Liver (tissue), 3 donors: ENCODE data around the gene GCNT4.

Experiments
- CTCF ChIP-seq: fragments of 150-350 bp; IDR thresholded peaks from 2 replicates; pipeline ENCODE4 v1.5.1; 2017; ENCODE audit warnings: improper control_type of control experiment, low read depth, low read length; ENCODE audit not compliant: missing input control
- MAX ChIP-seq: IDR thresholded peaks from 2 replicates; pipeline ENCODE4 v1.6.1; 2016; ENCODE audit warnings: antibody characterized with exemption
- SP1 ChIP-seq: IDR thresholded peaks from 2 replicates; pipeline ENCODE4 v1.6.1; 2018; ENCODE audit warnings: antibody characterized with exemption, mild to moderate bottlenecking
- TAF1 ChIP-seq: conservative IDR thresholded peaks from 2 replicates; pipeline ENCODE4 v1.6.1; 2016; ENCODE audit warnings: antibody characterized with exemption, mild to moderate bottlenecking
- TF ChIP-seq, protein P1 (sequence below): IDR thresholded peaks from 2 replicates; pipeline ENCODE4 v1.6.1; 2016; ENCODE audit warnings: antibody characterized with exemption
- donor health status: healthy.
- donor health status: healthy.

DNA sequence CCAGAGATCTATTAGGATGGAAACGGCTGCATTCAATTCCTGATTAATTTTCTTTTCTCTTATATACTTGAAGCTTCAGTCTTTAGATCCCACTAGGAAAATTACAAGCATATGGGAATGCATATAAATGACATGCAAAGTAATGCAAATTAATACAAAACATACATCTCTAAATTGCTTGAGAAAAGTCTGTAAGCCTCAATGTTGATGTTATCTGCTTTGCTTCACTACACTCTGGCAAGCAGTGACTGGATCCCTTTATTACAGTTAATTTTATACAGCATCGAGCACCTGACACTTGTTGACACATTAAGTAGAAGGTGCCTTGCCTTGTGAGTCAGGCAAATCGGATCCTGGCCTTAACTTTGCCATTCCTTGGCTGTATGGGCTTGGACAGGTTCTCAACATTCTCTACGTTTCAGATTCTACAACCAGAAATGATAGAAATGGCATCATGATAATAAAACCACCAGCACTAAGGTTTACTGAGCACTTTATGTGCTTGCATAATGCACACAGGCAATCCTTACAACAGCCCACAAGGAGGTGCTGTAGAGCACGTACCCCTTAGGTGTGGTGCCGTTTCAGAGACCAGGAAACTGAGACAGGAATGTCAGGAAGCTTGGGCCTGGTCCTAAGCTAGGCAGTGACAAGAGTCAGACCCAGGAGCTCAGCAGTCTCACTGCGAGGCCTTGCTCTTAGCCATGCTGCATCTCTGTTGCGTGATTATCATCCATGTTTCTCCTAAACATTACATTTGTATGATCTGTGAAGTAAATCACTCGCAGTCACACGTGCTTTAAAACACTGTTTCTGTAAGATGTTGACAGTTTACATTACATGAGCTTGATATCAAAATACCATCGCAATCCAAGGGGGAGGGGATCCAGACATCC, 2.7 kb downstream of the GCNT4 start:
- TF ChIP-seq TAF1 (no peak), CTCF (peak; percentile 84), SP1 (no peak), MAX (no peak)
- TF ChIP-seq, protein P1, sequence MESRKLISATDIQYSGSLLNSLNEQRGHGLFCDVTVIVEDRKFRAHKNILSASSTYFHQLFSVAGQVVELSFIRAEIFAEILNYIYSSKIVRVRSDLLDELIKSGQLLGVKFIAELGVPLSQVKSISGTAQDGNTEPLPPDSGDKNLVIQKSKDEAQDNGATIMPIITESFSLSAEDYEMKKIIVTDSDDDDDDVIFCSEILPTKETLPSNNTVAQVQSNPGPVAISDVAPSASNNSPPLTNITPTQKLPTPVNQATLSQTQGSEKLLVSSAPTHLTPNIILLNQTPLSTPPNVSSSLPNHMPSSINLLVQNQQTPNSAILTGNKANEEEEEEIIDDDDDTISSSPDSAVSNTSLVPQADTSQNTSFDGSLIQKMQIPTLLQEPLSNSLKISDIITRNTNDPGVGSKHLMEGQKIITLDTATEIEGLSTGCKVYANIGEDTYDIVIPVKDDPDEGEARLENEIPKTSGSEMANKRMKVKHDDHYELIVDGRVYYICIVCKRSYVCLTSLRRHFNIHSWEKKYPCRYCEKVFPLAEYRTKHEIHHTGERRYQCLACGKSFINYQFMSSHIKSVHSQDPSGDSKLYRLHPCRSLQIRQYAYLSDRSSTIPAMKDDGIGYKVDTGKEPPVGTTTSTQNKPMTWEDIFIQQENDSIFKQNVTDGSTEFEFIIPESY, result no peak
